ENCODE measurements around the gene FILIP1L. TPM values are rescaled to one million over a fixed set of nuclear protein-coding genes. Genes with fewer than 3 reads are reported as not detected.

Gene FILIP1L
- total and polyA plus RNA-seq, 2 of the 13 experiments (the other 11 are each of a cell fraction or from before 2014, with no cell fraction given): 8.1 to 187 TPM

GRCh38 chr3:99982650-99983049, 131.7 kb downstream of the FILIP1L start:
- no peak overlapping the region for H3K9ac ChIP-seq (ENCODE audit: insufficient read depth, low read depth, low read length)
- H3K4me1 ChIP-seq (ENCODE audit: insufficient read depth, low read length): 0 out of 2 replicates have a peak, but pooled peaks cover 9% of the 10 kb centered on the region
- POLR2A ChIA-PET: no interaction called here
- no peaks in the 10 kb centered on the region for H3K27me3 ChIP-seq (ENCODE audit: control insufficient read depth in 1 of 2, insufficient read depth in 2 of 2, low read length in 2 of 2)
- no peaks in the 10 kb centered on the region for H3K9me3 ChIP-seq (ENCODE audit: low read length)
- no peak overlapping the region for H2AFZ ChIP-seq (ENCODE audit: low read length)
- DNase-seq (ENCODE audit: low spot score): no peak
- WGBS (ENCODE audit: low lambda C conversion rate): 95% methylated on average over 2 of the region's 2 CpGs
- BruUV-seq (replicated peaks): no TSS peak
- TF ChIP-seq GLMP (CRISPR knock-in tag; IDR thresholded peaks at IDR 0.05; ENCODE audit: borderline replicate concordance) (no peak), ZNF431 (CRISPR knock-in tag; IDR thresholded peaks at IDR 0.05; ENCODE audit: borderline replicate concordance, low read depth) (no peak), ZBTB49 (CRISPR knock-in tag; IDR thresholded peaks at IDR 0.05; ENCODE audit: borderline replicate concordance) (no peak), HDAC1 (CRISPR knock-in tag; IDR thresholded peaks at IDR 0.05) (no peak), ZNF562 (CRISPR knock-in tag; IDR thresholded peaks at IDR 0.05; ENCODE audit: borderline replicate concordance) (no peak), GMEB2 (CRISPR knock-in tag; IDR thresholded peaks at IDR 0.05; ENCODE audit: low read depth) (no peak), TBP (CRISPR knock-in tag; IDR thresholded peaks at IDR 0.05) (no peak), ATF6 (CRISPR knock-in tag; conservative IDR thresholded peaks at IDR 0.05) (no peak), ZNF616 (CRISPR knock-in tag; IDR thresholded peaks at IDR 0.05; ENCODE audit: low read depth) (no peak), SNRNP70 (IDR thresholded peaks at IDR 0.05; ENCODE audit: low read depth, low read length) (no peak), ZNF570 (CRISPR knock-in tag; IDR thresholded peaks at IDR 0.05; ENCODE audit: borderline replicate concordance) (no peak), ZFP82 (CRISPR knock-in tag; IDR thresholded peaks at IDR 0.05; ENCODE audit: borderline replicate concordance) (no peak), NFE2 (CRISPR knock-in tag; IDR thresholded peaks at IDR 0.05) (no peak), MAFF (IDR thresholded peaks at IDR 0.05; ENCODE audit: low read depth, low read length) (no peak)
- FAIRE-seq: no peak
- ATAC-seq: no peak
- CTCF ChIA-PET (ENCODE audit: low intra/inter-chr PET ratio, low total read pairs): no interaction called here
- no peak overlapping the region for H3K27ac ChIP-seq (ENCODE audit: extremely low read length, insufficient read depth, low read length)
- no peaks in the 10 kb centered on the region for H3K36me3 ChIP-seq (replicated peaks in 1 of 2; ENCODE audit: control insufficient read depth in 1 of 2, insufficient read depth in 2 of 2, low read length in 2 of 2)
- no peak overlapping the region for H3K4me2 ChIP-seq (ENCODE audit: low read depth, low read length)
- in situ Hi-C loops (cut with HindIII; ENCODE audit: extremely low pct_ligation_motif_present, low pct_unique_long_range_greater_than_20kb): no loop called here
- no peak overlapping the region for H3K4me3 ChIP-seq (replicated peaks in 1 of 3; ENCODE audit: insufficient read depth in 1 of 3, low read depth in 2 of 3, low read length in 3 of 3)
- H4K20me1 ChIP-seq (ENCODE audit: insufficient read depth, low read length): no peaks in the 10 kb centered on the region
- H3K79me2 ChIP-seq (ENCODE audit: insufficient read depth, low read length): no peaks in the 10 kb centered on the region
- intact Hi-C loops (cut with micrococcal nuclease; ENCODE audit: unreplicated experiment): no loop called here

Measured in HepG2 (cell line).